Endothelial cell of umbilical vein (primary cell): ENCODE measurements around the gene ITSN1. TPM values are rescaled to one million over a fixed set of nuclear protein-coding genes. Genes with fewer than 3 reads are reported as not detected.

Experiments used
- BruUV-seq: library from RNA; stranded (reverse); fragments of 400-500 nt; replicated peaks from 2 replicates; lab custom pipeline; 2021; lab: Mats Ljungman, UMichigan
- CTCF ChIA-PET: fragments of 300-600, 350-600 bp; sonication (Branson Sonifier 250); formaldehyde crosslinking; loops from one replicate; lab custom pipeline; 2021; ENCODE audit warnings: antibody characterized with exemption, inconsistent platforms; lab: Charles Lee
- POLR2A ChIA-PET: fragments of 300-600, 350-600 bp; sonication (Branson Sonifier 250); formaldehyde crosslinking; loops from one replicate; lab custom pipeline; 2021; ENCODE audit warnings: antibody characterized with exemption, inconsistent platforms; lab: Charles Lee
- DNase-seq: peaks from one replicate; pipeline ENCODE4 v3.0.0-alpha.2; 2011; ENCODE audit warnings: low read depth, low spot score
- FAIRE-seq: peaks from 2 replicates; lab custom pipeline; 2011; peaks lifted over from hg19 to GRCh38; lab: Jason Lieb, UNC
- H2AFZ ChIP-seq: 2 replicates; pipeline ENCODE4 v1.6.0; 2012; ENCODE audit warnings: low read depth, low read length, control low read depth, inconsistent platforms
- H3K27ac ChIP-seq: 2 replicates; pipeline ENCODE4 v1.5.1; 2011; ENCODE audit warnings: low read depth, mild to moderate bottlenecking, control low read depth, low read length, moderate library complexity; ENCODE audit not compliant: insufficient read depth
- H3K27me3 ChIP-seq, 2 experiments: 2 replicates each; pipeline versions ENCODE4 v1.6.0 to v1.6.1; 2011; ENCODE audit warnings: low read length in 2 of 2, mixed read lengths in 1 of 2; ENCODE audit not compliant: control insufficient read depth in 2 of 2, insufficient read depth in 2 of 2
- H3K36me3 ChIP-seq, 2 experiments: 2 replicates in 1 of 2; 3 replicates in 1 of 2; pipeline ENCODE4 v1.5.1; 2011; ENCODE audit warnings: low read length in 2 of 2, mild to moderate bottlenecking in 1 of 2, moderate library complexity in 1 of 2; ENCODE audit not compliant: control insufficient read depth in 2 of 2, insufficient read depth in 2 of 2; ENCODE audit errors: extremely low read depth in 1 of 2
- H3K4me1 ChIP-seq: 3 replicates; pipeline ENCODE4 v1.5.1; 2011; ENCODE audit warnings: mild to moderate bottlenecking, low read length; ENCODE audit not compliant: control insufficient read depth, insufficient read depth; ENCODE audit errors: extremely low read depth
- H3K4me2 ChIP-seq: 2 replicates; pipeline ENCODE4 v1.6.1; 2011; ENCODE audit warnings: low read length, control low read depth, mixed read lengths; ENCODE audit not compliant: insufficient read depth
- H3K4me3 ChIP-seq, 3 experiments: fragments of 200-600 bp in 1 of 3; sonication (generic), shearing (Covaris generic) in 1 of 3; replicated peaks in 1 of 3; 2 replicates each; pipeline ENCODE4 v1.5.1; 2011 to 2016; ENCODE audit warnings: control low read depth in 3 of 3, low read length in 3 of 3, mild to moderate bottlenecking in 2 of 3, inconsistent platforms in 1 of 3, low read depth in 1 of 3, moderate library complexity in 1 of 3; ENCODE audit not compliant: insufficient read depth in 1 of 3
- H3K79me2 ChIP-seq: 2 replicates; pipeline ENCODE4 v1.6.0; 2012; ENCODE audit warnings: low read length, inconsistent platforms; ENCODE audit not compliant: control insufficient read depth, insufficient read depth
- H3K9ac ChIP-seq: replicated peaks from 2 replicates; pipeline ENCODE3; 2011; ENCODE audit warnings: low read length, control low read depth; ENCODE audit not compliant: insufficient read depth; ENCODE audit errors: extremely low read depth
- H3K9me1 ChIP-seq: replicated peaks from 3 replicates; pipeline ENCODE4 v1.6.0; 2011; ENCODE audit warnings: mild to moderate bottlenecking, low read length; ENCODE audit not compliant: control insufficient read depth, insufficient read depth; ENCODE audit errors: extremely low read depth
- H3K9me3 ChIP-seq: replicated peaks from 2 replicates; pipeline ENCODE4 v1.5.1; 2012; ENCODE audit warnings: low read length, inconsistent platforms; ENCODE audit not compliant: control insufficient read depth, insufficient read depth
- H4K20me1 ChIP-seq: replicated peaks from 2 replicates; pipeline ENCODE3; 2011; ENCODE audit warnings: mild to moderate bottlenecking, low read length; ENCODE audit not compliant: control insufficient read depth, insufficient read depth; ENCODE audit errors: extremely low read depth
- EZH2 ChIP-seq: IDR thresholded peaks from 2 replicates; pipeline ENCODE4 v1.6.1; 2012; ENCODE audit warnings: borderline replicate concordance, low read depth, mild to moderate bottlenecking, moderate library complexity, low read length, inconsistent platforms; ENCODE audit not compliant: severe bottlenecking
- FOS ChIP-seq: IDR thresholded peaks from 2 replicates; pipeline ENCODE4 v1.6.1; 2011; ENCODE audit warnings: mild to moderate bottlenecking, low read length, moderate library complexity, borderline replicate concordance; ENCODE audit not compliant: insufficient read depth
- GATA2 ChIP-seq: IDR thresholded peaks from 2 replicates; pipeline ENCODE4 v1.7.0; 2011; ENCODE audit warnings: low read depth, mild to moderate bottlenecking, moderate library complexity, mixed read lengths, low read length; ENCODE audit not compliant: insufficient read length, insufficient read depth
- JUN ChIP-seq: IDR thresholded peaks from 2 replicates; pipeline ENCODE4 v1.6.1; 2011; ENCODE audit warnings: borderline replicate concordance, low read depth; ENCODE audit not compliant: insufficient read length, insufficient read depth
- MYC ChIP-seq: IDR thresholded peaks from one replicate; pipeline ENCODE4 v1.6.1; 2011; ENCODE audit warnings: mild to moderate bottlenecking, low read depth, low read length
- POLR2A ChIP-seq: IDR thresholded peaks from 2 replicates; pipeline ENCODE4 v1.6.1; 2012; ENCODE audit warnings: low read depth, mild to moderate bottlenecking, control low read depth, low read length
- POLR2AphosphoS5 ChIP-seq: IDR thresholded peaks from 2 replicates; pipeline ENCODE4 v1.6.1; 2012; ENCODE audit warnings: low read depth, mild to moderate bottlenecking, control low read depth, low read length, moderate library complexity; ENCODE audit not compliant: insufficient read depth
- dilution Hi-C: fragments of 300-500 bp; cut with MboI; formaldehyde crosslinking; loops from one replicate; pipeline ENCODE4 v1.15.0; 2019; ENCODE audit warnings: low sequenced_read_pairs; ENCODE audit not compliant: extremely low pct_ligation_motif_present
- intact Hi-C: fragments of 100-400 bp; cut with micrococcal nuclease; formaldehyde crosslinking; loops from one replicate; pipeline ENCODE4 v1.10.0; 2022
- polyA plus RNA-seq, 4 experiments: library from polyadenylated mRNA; depleted of rRNA in 3 of 4; stranded (reverse) in 3 of 4; unstranded in 1 of 4; fragments of >200 nt; gene quantifications; 2 replicates each; pipeline versions ENCODE4 v1.2.1 to v1.2.3, GENCODE V29; 2011 to 2012; ENCODE audit warnings: missing spikeins in 1 of 4
- total RNA-seq: library from RNA; stranded (reverse); gene quantifications from 2 replicates; pipeline ENCODE4 v1.2.3, GENCODE V29; 2021
- TF ChIP-seq, protein P1 (sequence below), 2 donors: IDR thresholded peaks; 1 replicate in 1 of 2; 2 replicates in 1 of 2; pipeline ENCODE4 v1.5.1; 2011; ENCODE audit warnings: low read length in 2 of 2, mild to moderate bottlenecking in 2 of 2, moderate library complexity in 2 of 2, control low read depth in 1 of 2, inconsistent platforms in 1 of 2, low read depth in 1 of 2; ENCODE audit not compliant: insufficient read depth in 1 of 2; ENCODE audit errors: extremely low read depth in 1 of 2
- TF ChIP-seq, protein P2 (sequence below): IDR thresholded peaks from 2 replicates; pipeline ENCODE4 v1.6.1; 2011; ENCODE audit not compliant: insufficient read depth, insufficient read length

ITSN1 gene
- total and polyA plus RNA-seq, 2 donors (not counting 3 experiments of a cell fraction or from before 2014, with no cell fraction given): 72.2 to 86.8 TPM

DNA sequence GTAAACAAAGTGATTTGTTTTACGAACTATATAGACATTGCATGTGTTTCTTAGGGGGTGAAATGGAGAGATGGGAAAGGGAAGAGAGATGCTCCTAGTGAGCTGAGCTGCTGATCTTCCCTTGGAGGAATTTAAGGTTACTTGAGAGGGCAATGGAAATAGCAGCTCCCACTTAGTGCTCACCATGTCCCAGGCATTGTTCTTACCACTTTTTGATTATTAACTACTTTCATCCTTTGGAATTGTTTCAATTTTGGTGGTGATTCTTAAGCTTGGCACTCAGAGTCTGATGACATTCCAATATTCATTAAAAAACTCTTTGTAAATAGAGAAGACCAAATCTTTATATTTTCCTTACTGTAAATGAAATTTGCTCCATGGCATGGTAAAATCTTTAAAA, 124.9 kb downstream of the ITSN1 start:
- dilution Hi-C loops: no loop called here
- Histone ChIP-seq H3K27me3 (no peaks in the 10 kb centered on the region), H3K36me3 (peaks cover 10 to 19% of the 10 kb centered on the region in 2 experiments), H3K9me1 (no peaks in the 10 kb centered on the region), H2AFZ (no peak overlapping the region), H3K4me2 (no peak overlapping the region), H3K4me1 (peaks cover 33% of the 10 kb centered on the region), H3K79me2 (peaks cover 7% of the 10 kb centered on the region), H3K9me3 (no peaks in the 10 kb centered on the region), H3K4me3 (no peak overlapping the region), H4K20me1 (no peaks in the 10 kb centered on the region), H3K9ac (no peak overlapping the region), H3K27ac (no peak overlapping the region)
- ChIA-PET CTCF (interaction anchor here (0.8 to 1.1 kb wide), 3 partner anchors 13 to 33 kb away, joined by 3 to 4 read pairs (median 3); no protein-coding TSS in a partner anchor), POLR2A (no interaction called here)
- no peak for TF ChIP-seq MYC
- no peak for TF ChIP-seq JUN
- no peak for TF ChIP-seq EZH2
- TF ChIP-seq POLR2A: no peak
- no peak for TF ChIP-seq FOS
- TF ChIP-seq, protein P1, sequence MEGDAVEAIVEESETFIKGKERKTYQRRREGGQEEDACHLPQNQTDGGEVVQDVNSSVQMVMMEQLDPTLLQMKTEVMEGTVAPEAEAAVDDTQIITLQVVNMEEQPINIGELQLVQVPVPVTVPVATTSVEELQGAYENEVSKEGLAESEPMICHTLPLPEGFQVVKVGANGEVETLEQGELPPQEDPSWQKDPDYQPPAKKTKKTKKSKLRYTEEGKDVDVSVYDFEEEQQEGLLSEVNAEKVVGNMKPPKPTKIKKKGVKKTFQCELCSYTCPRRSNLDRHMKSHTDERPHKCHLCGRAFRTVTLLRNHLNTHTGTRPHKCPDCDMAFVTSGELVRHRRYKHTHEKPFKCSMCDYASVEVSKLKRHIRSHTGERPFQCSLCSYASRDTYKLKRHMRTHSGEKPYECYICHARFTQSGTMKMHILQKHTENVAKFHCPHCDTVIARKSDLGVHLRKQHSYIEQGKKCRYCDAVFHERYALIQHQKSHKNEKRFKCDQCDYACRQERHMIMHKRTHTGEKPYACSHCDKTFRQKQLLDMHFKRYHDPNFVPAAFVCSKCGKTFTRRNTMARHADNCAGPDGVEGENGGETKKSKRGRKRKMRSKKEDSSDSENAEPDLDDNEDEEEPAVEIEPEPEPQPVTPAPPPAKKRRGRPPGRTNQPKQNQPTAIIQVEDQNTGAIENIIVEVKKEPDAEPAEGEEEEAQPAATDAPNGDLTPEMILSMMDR (IDR thresholded peaks at IDR 0.05; ENCODE audit: extremely low read depth in 1 of 2, insufficient read depth in 1 of 2, low read depth in 1 of 2, low read length in 2 of 2): no peak
- TF ChIP-seq, protein P2, sequence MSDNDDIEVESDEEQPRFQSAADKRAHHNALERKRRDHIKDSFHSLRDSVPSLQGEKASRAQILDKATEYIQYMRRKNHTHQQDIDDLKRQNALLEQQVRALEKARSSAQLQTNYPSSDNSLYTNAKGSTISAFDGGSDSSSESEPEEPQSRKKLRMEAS: no peak
- no peak for TF ChIP-seq GATA2
- TF ChIP-seq POLR2AphosphoS5: no peak
- no TSS peak for BruUV-seq
- intact Hi-C loops: loop anchor here (5.0 kb wide), 1 partner anchor 200 kb away; no protein-coding TSS in a partner anchor
- DNase-seq: no peak
- no peak for FAIRE-seq
